Aorta (tissue), 5 donors: ENCODE results near the gene LIAS. TPM values are rescaled to one million over a fixed set of nuclear protein-coding genes. Genes with fewer than 3 reads are reported as not detected.
"Not testable (repeated sequence)": the region's sequence is repeated elsewhere in the genome, so short reads cannot be mapped to it uniquely, and the experiment has no call there.

Experiments used
- ATAC-seq: fragments of 200-7000 bp; cut with Tn5 transposase; one replicate; pipeline ENCODE4 v1.9.1; 2022; ENCODE audit warnings: moderate library complexity; ENCODE audit not compliant: low FRiP score
- DNase-seq, 2 donors: peaks; one replicate each; pipeline ENCODE4 v3.0.0-alpha.2; 2020
- H3K27ac ChIP-seq, 2 donors: one replicate each; pipeline ENCODE4 v1.5.1; 2013; ENCODE audit warnings: low read length in 2 of 2, mild to moderate bottlenecking in 2 of 2, moderate library complexity in 2 of 2, control low read depth in 1 of 2, inconsistent platforms in 1 of 2, low read depth in 1 of 2
- H3K27me3 ChIP-seq, 2 donors: one replicate each; pipeline ENCODE4 v1.6.1; 2013; ENCODE audit warnings: control low read depth in 1 of 2, low read length in 1 of 2, mild to moderate bottlenecking in 1 of 2, moderate library complexity in 1 of 2; ENCODE audit not compliant: insufficient read depth in 2 of 2, control insufficient read depth in 1 of 2
- H3K36me3 ChIP-seq, 2 donors: one replicate each; pipeline ENCODE4 v1.6.1; 2013; ENCODE audit warnings: control low read depth in 1 of 2, low read length in 1 of 2, mild to moderate bottlenecking in 1 of 2; ENCODE audit not compliant: insufficient read depth in 2 of 2, control insufficient read depth in 1 of 2
- H3K4me1 ChIP-seq, 2 donors: one replicate each; pipeline ENCODE4 v1.6.1; 2013; ENCODE audit warnings: low read length in 2 of 2, control low read depth in 1 of 2, mild to moderate bottlenecking in 1 of 2, moderate library complexity in 1 of 2; ENCODE audit not compliant: insufficient read depth in 2 of 2, control insufficient read depth in 1 of 2
- H3K4me3 ChIP-seq, 2 donors: one replicate each; pipeline ENCODE4 v1.5.1; 2013; ENCODE audit warnings: low read length in 2 of 2, control low read depth in 1 of 2, mild to moderate bottlenecking in 1 of 2
- H3K9me3 ChIP-seq: one replicate; pipeline ENCODE4 v1.6.1; 2013; ENCODE audit warnings: mild to moderate bottlenecking, low read length; ENCODE audit not compliant: control insufficient read depth
- WGBS, 2 donors: extraction: QIAGEN DNeasy Blood & Tissue Kit; methylation state at CpG; one replicate each; pipeline ENCODE4 v1.1.7; 2013; 5-methylcytosine and 5-hydroxymethylcytosine counted together
- intact Hi-C, 2 donors: fragments of 100-400 bp; cut with DNase I; formaldehyde crosslinking; loops; one replicate each; pipeline versions ENCODE4 v1.14.2 to v1.15.0; 2022
- polyA plus RNA-seq, 2 donors: library from polyadenylated mRNA; stranded (reverse); fragments of 200-250 nt; gene quantifications; one replicate each; pipeline ENCODE4 v1.2.3, GENCODE V29; 2013
- total RNA-seq, 2 donors: library from RNA; stranded (reverse); fragmentation: NEBNext Ultra II Directional; extraction: Animal tissue kit (Norgen Biotek cat#: 25700); gene quantifications; one replicate each; pipeline ENCODE4 v1.2.1, GENCODE V29; 2021
- donor health status: healthy with polysubstance abuse.
- donor health status: Bipolar disorder and iron deficiency.
- donor health status: DM: no; HTN: no; CAD: no.
- donor health status: DM: no; HTN: no; CAD: no.
- donor health status: DM: yes; HTN: yes; CAD: no.

LIAS gene
- total and polyA plus RNA-seq, 4 donors = 5.4 to 18.4 (median 9.3) TPM

GRCh38 chr4:39502019-39502663 lies 43.3 kb downstream of the LIAS start:
- intact Hi-C loops = no loop called here
- H3K36me3 ChIP-seq = peaks cover 6 to 10% of the 10 kb centered on the region in 2 donors
- ATAC-seq = peak; percentile 67

GRCh38 chr4:39502664-39503035 lies 43.8 kb downstream of the LIAS start:
- H3K4me1 ChIP-seq, H3K4me3 ChIP-seq, H3K27me3 ChIP-seq, intact Hi-C loops, H3K9me3 ChIP-seq: not testable (repeated sequence)
- Histone ChIP-seq H3K27ac (peak overlapping the region in 1 of 2 donors; percentile 19), H3K36me3 (peaks cover 6 to 10% of the 10 kb centered on the region in 2 donors)
- ATAC-seq (peak; percentile 46), DNase-seq (peak in 1 of 2 donors; percentile 56)
- WGBS, 2 donors = 67% methylated on average over 4 of the region's 4 CpGs

More at GRCh38 chr4:39502019-39502663, 43.3 kb downstream of the LIAS start:
- Histone ChIP-seq H3K27me3 (no peaks in the 10 kb centered on the region), H3K9me3 (no peaks in the 10 kb centered on the region), H3K27ac (peak overlapping the region; percentile 19 to 78), H3K4me3 (no peak overlapping the region), H3K4me1 (peaks cover 0 to 2% of the 10 kb centered on the region in 2 donors)
- no peak for DNase-seq

GRCh38 chr4:39504538-39504937 lies 45.7 kb downstream of the LIAS start:
- no peaks in the 10 kb centered on the region for H3K27me3 ChIP-seq
- peaks cover 8 to 16% of the 10 kb centered on the region in 2 donors for H3K36me3 ChIP-seq
- DNase-seq (no peak), ATAC-seq (no peak)
- WGBS, 2 donors = 94 to 97% methylated on average over 2 of the region's 2 CpGs
- no peak overlapping the region for H3K4me3 ChIP-seq
- no peaks in the 10 kb centered on the region for H3K9me3 ChIP-seq
- no peak overlapping the region for H3K27ac ChIP-seq
- intact Hi-C loops = no loop called here
- peaks cover 0 to 2% of the 10 kb centered on the region in 2 donors for H3K4me1 ChIP-seq

GRCh38 chr4:39505581-39505980 lies 46.7 kb downstream of the LIAS start:
- Histone ChIP-seq H3K36me3 (peaks cover 8 to 20% of the 10 kb centered on the region in 2 donors), H3K4me1 (peaks cover 0 to 2% of the 10 kb centered on the region in 2 donors), H3K4me3 (no peak overlapping the region), H3K27ac (no peak overlapping the region), H3K9me3 (no peaks in the 10 kb centered on the region), H3K27me3 (no peaks in the 10 kb centered on the region)
- intact Hi-C loops = no loop called here
- ATAC-seq (no peak), DNase-seq (no peak)
- WGBS, 2 donors = 47 to 60% methylated on average over 1 of the region's 1 CpG

- intact Hi-C loops = no loop called here
- Histone ChIP-seq H3K9me3 (no peaks in the 10 kb centered on the region), H3K36me3 (peaks cover 4 to 13% of the 10 kb centered on the region in 2 donors), H3K27ac (no peak overlapping the region), H3K4me1 (no peaks in the 10 kb centered on the region), H3K27me3 (no peaks in the 10 kb centered on the region), H3K4me3 (no peak overlapping the region)
- ATAC-seq (no peak), DNase-seq (no peak)
- 95% methylated on average over 5 of the region's 5 CpGs for WGBS, 2 donors
These were observed 51.6 kb downstream of the LIAS start for GRCh38 chr4:39510348-39510929.

- ATAC-seq, H3K27me3 ChIP-seq, DNase-seq, H3K4me3 ChIP-seq, H3K9me3 ChIP-seq, H3K4me1 ChIP-seq, H3K27ac ChIP-seq, H3K36me3 ChIP-seq, intact Hi-C loops: not testable (repeated sequence)
- WGBS, 2 donors = 95 to 98% methylated on average over 1 of the region's 1 CpG
These were observed 55.4 kb downstream of the LIAS start for GRCh38 chr4:39514266-39514665.

GRCh38 chr4:39514888-39515401 lies 56.1 kb downstream of the LIAS start:
- ATAC-seq (no peak), DNase-seq (no peak)
- Histone ChIP-seq H3K27ac (no peak overlapping the region), H3K36me3 (peaks cover 0 to 5% of the 10 kb centered on the region in 2 donors), H3K9me3 (no peaks in the 10 kb centered on the region), H3K4me3 (no peak overlapping the region), H3K27me3 (no peaks in the 10 kb centered on the region), H3K4me1 (no peaks in the 10 kb centered on the region)
- WGBS, 2 donors = 83 to 85% methylated on average over 4 of the region's 4 CpGs
- intact Hi-C loops = no loop called here

- H3K27ac ChIP-seq, intact Hi-C loops, H3K4me1 ChIP-seq, H3K4me3 ChIP-seq, H3K9me3 ChIP-seq, DNase-seq, ATAC-seq, H3K36me3 ChIP-seq, H3K27me3 ChIP-seq: not testable (repeated sequence)
- WGBS, 2 donors = 94 to 95% methylated on average over 14 of the region's 14 CpGs
These were observed 57.0 kb downstream of the LIAS start for GRCh38 chr4:39515669-39516401.
